Measurements from ENCODE around the gene CD247. TPM values are rescaled to one million over a fixed set of nuclear protein-coding genes. Genes with fewer than 3 reads are reported as not detected.
A peak's percentile ranks its signal among the peaks of the same experiment; 100 is the strongest.

Gene CD247
- total and polyA plus RNA-seq, 2 of the 4 experiments (the other 2 are of a cell fraction) = not detected

DNA sequence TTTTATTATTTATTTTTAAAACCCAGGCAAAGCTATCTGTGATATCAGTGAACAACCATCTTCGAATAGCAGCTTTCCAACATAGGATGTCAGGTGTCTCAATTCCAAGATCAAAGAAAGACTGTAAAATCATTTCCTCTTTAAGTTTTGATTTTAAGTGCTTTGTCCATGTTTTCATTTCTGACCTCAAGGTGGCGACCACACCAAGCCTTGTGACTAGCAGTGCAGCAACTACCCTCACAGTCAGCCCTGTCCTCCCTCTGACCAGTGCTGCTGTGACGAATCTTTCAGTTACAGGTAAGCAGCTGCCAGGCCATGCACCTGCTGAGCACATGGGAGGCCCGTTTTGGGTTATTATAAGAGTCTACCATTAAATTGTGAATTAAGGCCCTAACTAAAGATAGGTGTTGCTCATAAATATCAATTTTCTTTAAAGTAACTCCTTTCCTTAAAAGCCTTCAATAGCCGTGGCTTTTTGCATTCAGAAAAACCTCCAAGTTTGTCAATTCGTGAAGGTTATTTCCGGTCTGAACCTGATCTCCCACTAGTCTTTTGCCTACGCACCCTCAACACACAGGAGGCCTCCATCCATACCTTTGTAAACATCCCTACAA is 117.0 kb downstream of the CD247 start:
- Histone ChIP-seq H2BK15ac (ENCODE audit: low read depth, low read length) (no peak overlapping the region), H2BK20ac (ENCODE audit: low read depth, low read length) (no peak overlapping the region), H3K4ac (ENCODE audit: low read depth, low read length) (no peak overlapping the region), H3K4me3 (ENCODE audit: insufficient read depth, low read depth, low read length) (no peak overlapping the region), H3K9me3 (ENCODE audit: control insufficient read depth, insufficient read depth, low read length) (no peaks in the 10 kb centered on the region), H4K20me1 (ENCODE audit: insufficient read depth, low read length) (no peaks in the 10 kb centered on the region), H3K79me1 (ENCODE audit: low read depth in 1 of 2, low read length in 2 of 2) (no peaks in the 10 kb centered on the region), H2BK5ac (ENCODE audit: low read depth, low read length, poor library complexity, severe bottlenecking) (no peak overlapping the region), H3K4me2 (ENCODE audit: low read depth, low read length) (no peak overlapping the region), H2BK120ac (ENCODE audit: low read depth, low read length) (no peak overlapping the region), H3K27ac (ENCODE audit: insufficient read depth, low read length) (no peak overlapping the region), H3K18ac (ENCODE audit: low read depth, low read length) (no peak overlapping the region), H4K5ac (ENCODE audit: low read depth, low read length) (no peak overlapping the region), H4K8ac (ENCODE audit: low read depth in 2 of 2, low read length in 2 of 2) (no peak overlapping the region), H2AK5ac (ENCODE audit: low read depth, low read length) (no peak overlapping the region), H3K56ac (ENCODE audit: extremely low read depth, insufficient read depth, low read length) (no peak overlapping the region), H2AK9ac (replicated peaks; ENCODE audit: low read depth, low read length, poor library complexity) (no peak overlapping the region), H3K9me1 (ENCODE audit: insufficient read depth, low read length) (peaks cover 2% of the 10 kb centered on the region; the same call in 1 of the 2 replicates), H3K14ac (replicated peaks; ENCODE audit: low read depth, low read length) (no peak overlapping the region), H2AFZ (replicated peaks; ENCODE audit: low read length, poor library complexity) (no peak overlapping the region), H3K9ac (ENCODE audit: low read depth, low read length) (no peak overlapping the region), H3K4me1 (ENCODE audit: control insufficient read depth, insufficient read depth, low read length) (no peaks in the 10 kb centered on the region), H3K23ac (ENCODE audit: low read depth, low read length) (no peak overlapping the region), H3K27me3 (ENCODE audit: control insufficient read depth, insufficient read depth, low read length) (no peaks in the 10 kb centered on the region), H4K91ac (ENCODE audit: insufficient read depth, low read depth, low read length) (no peak overlapping the region), H3K36me3 (ENCODE audit: control insufficient read depth, insufficient read depth, low read length) (peaks cover 3% of the 10 kb centered on the region; the same call in 1 of the 2 replicates)
- DNase-seq = peak; percentile 55
- BruUV-seq (replicated peaks) = no TSS peak
- dilution Hi-C loops (cut with HindIII; ENCODE audit: low sequenced_read_pairs, unreplicated experiment) = no loop called here
- TF ChIP-seq CHD1 (IDR thresholded peaks at IDR 0.05; ENCODE audit: low read depth, low read length) = no peak
- TF ChIP-seq RCOR1 (IDR thresholded peaks at IDR 0.05; ENCODE audit: insufficient replicate concordance, low read length) = no peak
- no peak for TF ChIP-seq CEBPB (IDR thresholded peaks at IDR 0.05; ENCODE audit: low read depth, low read length)
- TF ChIP-seq, protein P1, sequence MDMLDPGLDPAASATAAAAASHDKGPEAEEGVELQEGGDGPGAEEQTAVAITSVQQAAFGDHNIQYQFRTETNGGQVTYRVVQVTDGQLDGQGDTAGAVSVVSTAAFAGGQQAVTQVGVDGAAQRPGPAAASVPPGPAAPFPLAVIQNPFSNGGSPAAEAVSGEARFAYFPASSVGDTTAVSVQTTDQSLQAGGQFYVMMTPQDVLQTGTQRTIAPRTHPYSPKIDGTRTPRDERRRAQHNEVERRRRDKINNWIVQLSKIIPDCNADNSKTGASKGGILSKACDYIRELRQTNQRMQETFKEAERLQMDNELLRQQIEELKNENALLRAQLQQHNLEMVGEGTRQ (IDR thresholded peaks at IDR 0.05; ENCODE audit: low read depth, low read length) = no peak
- TF ChIP-seq SMC3 (IDR thresholded peaks at IDR 0.05; ENCODE audit: low read depth, low read length) = peak; percentile 36
- no peak for TF ChIP-seq BHLHE40 (IDR thresholded peaks at IDR 0.05; ENCODE audit: low read depth, low read length)
- TF ChIP-seq FOS (IDR thresholded peaks at IDR 0.05; ENCODE audit: low read depth, low read length) = no peak
- TF ChIP-seq ELK1 (IDR thresholded peaks at IDR 0.05; ENCODE audit: borderline replicate concordance, low read depth, low read length) = no peak
- no peak for TF ChIP-seq MAFK (IDR thresholded peaks at IDR 0.05; ENCODE audit: low read depth, low read length)
- TF ChIP-seq CTCF (conservative IDR thresholded peaks at IDR 0.05; ENCODE audit: low read depth, low read length) = peak; percentile 55
- TF ChIP-seq RAD21 (IDR thresholded peaks at IDR 0.05; ENCODE audit: low read length) = peak; percentile 60
- intact Hi-C loops (cut with micrococcal nuclease) = loop anchor here (1.0 to 2.0 kb wide), 2 partner anchors 41 to 131 kb away; no protein-coding TSS in a partner anchor
- ATAC-seq (ENCODE audit: low read depth) = peak; percentile 83
- 84% methylated on average over 3 of the region's 8 CpGs; no CpG with 5 or more reads in 1 of the 2 experiments for WGBS, 2 experiments (ENCODE audit: extremely low coverage in 2 of 2, insufficient read length in 1 of 2)
- ChIA-PET CTCF (interaction anchor here (0.6 to 1.7 kb wide), 9 partner anchors 9 to 133 kb away, joined by 3 to 10 read pairs (median 3); no protein-coding TSS in a partner anchor), POLR2A (ENCODE audit: unreplicated experiment) (no interaction called here)
- in situ Hi-C loops (cut with MboI; ENCODE audit: low sequenced_read_pairs) = no loop called here
